ENCODE measurements around the gene VPS52. TPM values are rescaled to one million over a fixed set of nuclear protein-coding genes. Genes with fewer than 3 reads are reported as not detected.

Gene VPS52
- total and polyA plus RNA-seq, 2 donors (not counting 1 experiment from before 2014, with no cell fraction given): 100 to 144 TPM

GRCh38 chr6:33213989-33214335 is 57.7 kb downstream of the VPS52 start:
- Histone ChIP-seq H3K4me3 (ENCODE audit: control extremely low read depth in 1 of 5, extremely low read depth in 1 of 5, insufficient read depth in 1 of 5, low read depth in 2 of 5, low read length in 4 of 5) (peak overlapping the region in 2 of 5 experiments; percentile 23 to 25), H2AFZ (ENCODE audit: insufficient read depth, low read depth, low read length, poor library complexity, severe bottlenecking) (peak overlapping the region; percentile 8), H3K79me2 (ENCODE audit: control insufficient read depth, insufficient read depth, low read length) (peaks cover 10% of the 10 kb centered on the region), H3K9me3 (ENCODE audit: control extremely low read depth in 1 of 3, control insufficient read depth in 2 of 3, insufficient read depth in 1 of 3, low read length in 2 of 3) (peaks cover 0 to 8% (median 0%) of the 10 kb centered on the region in 3 donors), H3K27me3 (replicated peaks in 1 of 4; ENCODE audit: control extremely low read depth in 1 of 4, control insufficient read depth in 3 of 4, insufficient read depth in 4 of 4, low read length in 3 of 4) (peaks cover 0 to 40% (median 11%) of the 10 kb centered on the region in 4 experiments), H3K4me2 (replicated peaks; ENCODE audit: low read depth, low read length, poor library complexity, severe bottlenecking) (peak overlapping the region; percentile 70), H3K9ac (ENCODE audit: low read length) (peak overlapping the region; percentile 45), H3K4me1 (ENCODE audit: control insufficient read depth in 2 of 2, insufficient read depth in 2 of 2, low read length in 2 of 2) (peaks cover 17 to 18% of the 10 kb centered on the region in 2 donors), H3K36me3 (replicated peaks in 1 of 2; ENCODE audit: control extremely low read depth in 1 of 2, control insufficient read depth in 1 of 2, extremely low read depth in 1 of 2, insufficient read depth in 2 of 2, low read length in 1 of 2) (peaks cover 0 to 20% of the 10 kb centered on the region in 2 experiments), H4K20me1 (ENCODE audit: control insufficient read depth, insufficient read depth, low read length, poor library complexity, severe bottlenecking) (no peaks in the 10 kb centered on the region), H3K27ac (ENCODE audit: low read length in 2 of 2) (no peak overlapping the region)
- peaks cover 43% of the 10 kb centered on the region for H3K27me3 Mint-ChIP-seq
- DNase-seq (peak; percentile 20), ATAC-seq (ENCODE audit: low read depth) (no peak)
- peak overlapping the region; percentile 78 for H3K4me3 Mint-ChIP-seq
- ChIA-PET POLR2A (no interaction called here), CTCF (no interaction called here)
- intact Hi-C loops (cut with micrococcal nuclease): no loop called here
- no peak for TF ChIP-seq CTCF (IDR thresholded peaks at IDR 0.05)
- no peak for TF ChIP-seq EZH2 (IDR thresholded peaks at IDR 0.05; ENCODE audit: borderline replicate concordance, insufficient read depth, low read depth, low read length, poor library complexity, severe bottlenecking)
- 4% methylated on average over 8 of the region's 9 CpGs for WGBS (ENCODE audit: insufficient coverage)
- peaks cover 25% of the 10 kb centered on the region for H3K4me1 Mint-ChIP-seq
- H3K27ac Mint-ChIP-seq: no peak overlapping the region
- no peaks in the 10 kb centered on the region for H3K9me3 Mint-ChIP-seq (ENCODE audit: insufficient read depth)

DNA sequence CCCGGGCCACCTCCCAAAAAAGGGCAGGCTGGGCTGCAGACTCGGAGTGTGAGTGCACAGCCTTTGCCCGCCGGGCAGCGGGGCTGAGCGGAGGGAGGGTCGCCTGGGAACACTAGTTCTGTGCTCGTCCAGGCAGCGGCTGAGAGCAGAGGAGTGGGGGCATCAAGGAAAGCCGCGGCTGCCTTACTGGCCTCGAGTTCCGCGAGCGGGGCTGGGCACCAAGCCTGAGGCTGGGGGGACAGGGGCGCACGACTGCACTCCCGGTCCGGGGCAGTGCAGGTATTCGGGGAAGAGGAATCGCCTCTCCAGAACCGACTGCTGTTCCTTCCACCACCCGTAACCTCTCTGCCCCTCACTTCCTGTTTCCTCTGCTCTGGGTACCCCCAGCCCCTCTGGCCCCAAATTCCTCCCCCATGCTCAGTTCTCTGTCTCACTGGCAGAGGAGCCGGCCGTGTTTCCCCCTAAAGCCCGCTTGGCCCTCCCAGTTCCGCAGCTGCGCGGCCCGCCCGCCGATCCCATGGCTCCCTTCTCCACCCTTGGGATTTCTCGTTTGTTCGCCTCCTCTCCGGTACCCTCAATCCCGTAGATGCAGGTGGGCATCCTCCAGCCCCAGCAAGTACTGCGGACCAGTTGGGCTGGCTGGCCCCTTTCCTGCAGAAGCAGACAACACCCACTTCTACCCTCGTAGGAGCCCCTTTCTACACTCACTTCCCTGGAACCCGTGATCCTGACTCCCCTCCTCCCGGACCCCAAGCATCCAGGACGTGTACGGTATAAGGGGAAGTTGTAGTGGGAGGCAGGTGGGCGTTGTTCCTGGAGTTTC is 58.3 kb downstream of the VPS52 start:
- H3K9me3 ChIP-seq (ENCODE audit: control extremely low read depth in 1 of 3, control insufficient read depth in 2 of 3, insufficient read depth in 1 of 3, low read length in 2 of 3): peaks cover 0 to 8% (median 0%) of the 10 kb centered on the region in 3 donors
- peak overlapping the region in 3 of 5 experiments; percentile 3 to 25 (median 23) for H3K4me3 ChIP-seq (ENCODE audit: control extremely low read depth in 1 of 5, extremely low read depth in 1 of 5, insufficient read depth in 1 of 5, low read depth in 2 of 5, low read length in 4 of 5)
- peak overlapping the region; percentile 70 for H3K4me2 ChIP-seq (replicated peaks; ENCODE audit: low read depth, low read length, poor library complexity, severe bottlenecking)
- ChIA-PET POLR2A (no interaction called here), CTCF (no interaction called here)
- ATAC-seq (ENCODE audit: low read depth): no peak
- Mint-ChIP-seq H3K4me1 (peaks cover 28% of the 10 kb centered on the region), H3K9me3 (ENCODE audit: insufficient read depth) (no peaks in the 10 kb centered on the region), H3K27me3 (peaks cover 40% of the 10 kb centered on the region), H3K27ac (peak overlapping the region; percentile 46), H3K4me3 (peak overlapping the region; percentile 78)
- H3K36me3 ChIP-seq (replicated peaks in 1 of 2; ENCODE audit: control extremely low read depth in 1 of 2, control insufficient read depth in 1 of 2, extremely low read depth in 1 of 2, insufficient read depth in 2 of 2, low read length in 1 of 2): peaks cover 0 to 20% of the 10 kb centered on the region in 2 experiments
- peaks cover 12% of the 10 kb centered on the region for H3K79me2 ChIP-seq (ENCODE audit: control insufficient read depth, insufficient read depth, low read length)
- H2AFZ ChIP-seq (ENCODE audit: insufficient read depth, low read depth, low read length, poor library complexity, severe bottlenecking): peak overlapping the region; percentile 8
- peaks cover 0 to 37% (median 11%) of the 10 kb centered on the region in 4 experiments for H3K27me3 ChIP-seq (replicated peaks in 1 of 4; ENCODE audit: control extremely low read depth in 1 of 4, control insufficient read depth in 3 of 4, insufficient read depth in 4 of 4, low read length in 3 of 4)
- H3K9ac ChIP-seq (ENCODE audit: low read length): peak overlapping the region; percentile 45
- TF ChIP-seq EZH2 (IDR thresholded peaks at IDR 0.05; ENCODE audit: borderline replicate concordance, insufficient read depth, low read depth, low read length, poor library complexity, severe bottlenecking) (no peak), CTCF (IDR thresholded peaks at IDR 0.05) (no peak)
- intact Hi-C loops (cut with micrococcal nuclease): no loop called here
- H4K20me1 ChIP-seq (ENCODE audit: control insufficient read depth, insufficient read depth, low read length, poor library complexity, severe bottlenecking): no peaks in the 10 kb centered on the region
- no peak overlapping the region for H3K27ac ChIP-seq (ENCODE audit: low read length in 2 of 2)
- WGBS (ENCODE audit: insufficient coverage): under 1% methylated on average over 33 of the region's 43 CpGs
- H3K4me1 ChIP-seq (ENCODE audit: control insufficient read depth in 2 of 2, insufficient read depth in 2 of 2, low read length in 2 of 2): peaks cover 20 to 22% of the 10 kb centered on the region in 2 donors
- peak; percentile 55 for DNase-seq

All from B cell (primary cell).